Measurements from ENCODE around the gene NDFIP2. TPM values are rescaled to one million over a fixed set of nuclear protein-coding genes. Genes with fewer than 3 reads are reported as not detected.
"Not testable (repeated sequence)": the region's sequence is repeated elsewhere in the genome, so short reads cannot be mapped to it uniquely, and the experiment has no call there.

The NDFIP2 gene
- total RNA-seq, 4 donors from 2014 or later = 21.8 to 47.8 (median 31.9) TPM

- TF ChIP-seq CTCF (IDR thresholded peaks at IDR 0.05 in 4 of 5, conservative IDR thresholded peaks at IDR 0.05 in 1 of 5) = no peak
- no peak for TF ChIP-seq POLR2A (IDR thresholded peaks at IDR 0.05)
- H3K27me3 ChIP-seq = no peaks in the 10 kb centered on the region
- H3K4me1 ChIP-seq = no peaks in the 10 kb centered on the region
- ATAC-seq = no peak
- H3K4me3 ChIP-seq = no peak overlapping the region
- DNase-seq = no peak
- intact Hi-C loops (cut with DNase I; ENCODE audit: low total_unique reads) = no loop called here
- no peak overlapping the region for H3K27ac ChIP-seq
- no peaks in the 10 kb centered on the region for H3K36me3 ChIP-seq
- H3K9me3 ChIP-seq = no peaks in the 10 kb centered on the region
- in situ Hi-C loops (cut with MboI; ENCODE audit: low sequenced_read_pairs in 4 of 4) = no loop called here
Observed at GRCh38 chr13:79557666-79558065, 76.7 kb downstream of the NDFIP2 start.

GRCh38 chr13:79560954-79561353 is 80.0 kb downstream of the NDFIP2 start:
- DNase-seq (no peak), ATAC-seq (no peak)
- no peak for TF ChIP-seq POLR2A (IDR thresholded peaks at IDR 0.05)
- no peak for TF ChIP-seq CTCF (IDR thresholded peaks at IDR 0.05 in 4 of 5, conservative IDR thresholded peaks at IDR 0.05 in 1 of 5)
- Histone ChIP-seq H3K36me3 (no peaks in the 10 kb centered on the region), H3K9me3 (no peaks in the 10 kb centered on the region), H3K27me3 (no peaks in the 10 kb centered on the region), H3K27ac (no peak overlapping the region), H3K4me1 (no peaks in the 10 kb centered on the region), H3K4me3 (no peak overlapping the region)
- intact Hi-C loops (cut with DNase I; ENCODE audit: low total_unique reads) (no loop called here), in situ Hi-C loops (cut with MboI; ENCODE audit: low sequenced_read_pairs in 4 of 4) (no loop called here)

GRCh38 chr13:79562557-79562956 is 81.6 kb downstream of the NDFIP2 start:
- Histone ChIP-seq H3K9me3 (no peaks in the 10 kb centered on the region), H3K27ac (no peak overlapping the region), H3K36me3 (no peaks in the 10 kb centered on the region), H3K27me3 (no peaks in the 10 kb centered on the region), H3K4me1 (no peaks in the 10 kb centered on the region), H3K4me3 (no peak overlapping the region)
- TF ChIP-seq POLR2A (IDR thresholded peaks at IDR 0.05) (no peak), CTCF (IDR thresholded peaks at IDR 0.05 in 4 of 5, conservative IDR thresholded peaks at IDR 0.05 in 1 of 5) (no peak)
- DNase-seq = no peak
- in situ Hi-C loops (cut with MboI; ENCODE audit: low sequenced_read_pairs in 4 of 4) (no loop called here), intact Hi-C loops (cut with DNase I; ENCODE audit: low total_unique reads) (no loop called here)
- no peak for ATAC-seq

- H3K4me3 ChIP-seq = no peak overlapping the region
- no peak for ATAC-seq
- no peak for DNase-seq
- intact Hi-C loops (cut with DNase I; ENCODE audit: low total_unique reads) (no loop called here), in situ Hi-C loops (cut with MboI; ENCODE audit: low sequenced_read_pairs in 4 of 4) (no loop called here)
- H3K27me3 ChIP-seq = no peaks in the 10 kb centered on the region
- H3K36me3 ChIP-seq = no peaks in the 10 kb centered on the region
- no peak overlapping the region for H3K27ac ChIP-seq
- TF ChIP-seq CTCF (IDR thresholded peaks at IDR 0.05 in 4 of 5, conservative IDR thresholded peaks at IDR 0.05 in 1 of 5) (no peak), POLR2A (IDR thresholded peaks at IDR 0.05) (no peak)
- no peaks in the 10 kb centered on the region for H3K4me1 ChIP-seq
- no peaks in the 10 kb centered on the region for H3K9me3 ChIP-seq
Observed at GRCh38 chr13:79566118-79566517, 85.2 kb downstream of the NDFIP2 start.

GRCh38 chr13:79571147-79571546 is 90.2 kb downstream of the NDFIP2 start:
- Histone ChIP-seq H3K9me3 (no peaks in the 10 kb centered on the region), H3K4me3 (no peak overlapping the region), H3K27me3 (no peaks in the 10 kb centered on the region), H3K36me3 (no peaks in the 10 kb centered on the region), H3K4me1 (no peaks in the 10 kb centered on the region), H3K27ac (no peak overlapping the region)
- no peak for DNase-seq
- intact Hi-C loops (cut with DNase I; ENCODE audit: low total_unique reads) (no loop called here), in situ Hi-C loops (cut with MboI; ENCODE audit: low sequenced_read_pairs in 4 of 4) (no loop called here)
- TF ChIP-seq CTCF (IDR thresholded peaks at IDR 0.05 in 4 of 5, conservative IDR thresholded peaks at IDR 0.05 in 1 of 5) (no peak), POLR2A (IDR thresholded peaks at IDR 0.05) (no peak)
- ATAC-seq = no peak

- H3K27me3 ChIP-seq; H3K9me3 ChIP-seq; H3K4me3 ChIP-seq; in situ Hi-C loops (cut with MboI; ENCODE audit: low sequenced_read_pairs in 4 of 4); ATAC-seq; H3K4me1 ChIP-seq; H3K27ac ChIP-seq; DNase-seq; intact Hi-C loops (cut with DNase I; ENCODE audit: low total_unique reads); H3K36me3 ChIP-seq: not testable (repeated sequence)
Observed at GRCh38 chr13:79573892-79574291, 92.9 kb downstream of the NDFIP2 start.
